Embryonic facial prominence (tissue), 1 donor: ENCODE measurements around the gene GPX2.
"Not testable (repeated sequence)": the region's sequence is repeated elsewhere in the genome, so short reads cannot be mapped to it uniquely, and the experiment has no call there.

Experiments used
- DNase-seq: peaks from one replicate; pipeline ENCODE4 v3.0.0-alpha.2; 2016; ENCODE audit errors: extremely low spot score

GPX2 gene

GRCh38 chr14:64914237-64915028 lies 28.1 kb downstream of the GPX2 start, which contains the start of gene CHURC1:
Gene CHURC1, plus strand, starts transcription at chr14:64914455. Its CDS starts 41 bp downstream, at chr14:64914496.
- DNase-seq = peak; percentile 97

GRCh38 chr14:64913477-64913876 lies 29.1 kb downstream of the GPX2 start:
- not testable (repeated sequence) for DNase-seq

- DNase-seq = no peak
These were observed 30.3 kb downstream of the GPX2 start for GRCh38 chr14:64912261-64912660.

GRCh38 chr14:64910847-64911495 lies 31.6 kb downstream of the GPX2 start:
- no peak for DNase-seq

GRCh38 chr14:64906022-64906421 lies 36.5 kb downstream of the GPX2 start:
- DNase-seq = no peak

GRCh38 chr14:64899958-64900357 lies 42.6 kb downstream of the GPX2 start:
- DNase-seq = no peak

GRCh38 chr14:64891839-64892375 lies 50.6 kb downstream of the GPX2 start:
- DNase-seq = no peak

GRCh38 chr14:64891173-64891838 lies 51.2 kb downstream of the GPX2 start:
- no peak for DNase-seq

- DNase-seq = no peak
These were observed 53.2 kb downstream of the GPX2 start for GRCh38 chr14:64889352-64889751.
